SU-DHL-6 (cell line): Measurements from ENCODE around the gene EMC1.

Experiments
- CTCF ChIP-seq: fragments of 200-600 bp; sonication (generic); IDR thresholded peaks from one replicate; pipeline ENCODE4 v1.5.1; 2017; ENCODE audit warnings: antibody characterized with exemption, mild to moderate bottlenecking, low read length, moderate library complexity; ENCODE audit not compliant: insufficient read depth, poor library complexity, severe bottlenecking
- EZH2phosphoT487 ChIP-seq: fragments of 200-600 bp; sonication (generic), shearing (Covaris generic); conservative IDR thresholded peaks from 2 replicates; pipeline ENCODE4 v1.6.1; 2018; ENCODE audit warnings: mild to moderate bottlenecking, antibody characterized with exemption, low read length, moderate library complexity, mixed read lengths

GRCh38 chr1:19208710-19209438, 42.5 kb downstream of the EMC1 start:
- TF ChIP-seq CTCF (no peak), EZH2phosphoT487 (no peak)
